Measurements from ENCODE around the gene NOTCH1. TPM values are rescaled to one million over a fixed set of nuclear protein-coding genes. Genes with fewer than 3 reads are reported as not detected.

The NOTCH1 gene
- total and polyA plus RNA-seq, 2 of the 8 experiments (the other 6 are each of a cell fraction or from before 2014, with no cell fraction given), result 6.9 to 55.6 TPM

DNA sequence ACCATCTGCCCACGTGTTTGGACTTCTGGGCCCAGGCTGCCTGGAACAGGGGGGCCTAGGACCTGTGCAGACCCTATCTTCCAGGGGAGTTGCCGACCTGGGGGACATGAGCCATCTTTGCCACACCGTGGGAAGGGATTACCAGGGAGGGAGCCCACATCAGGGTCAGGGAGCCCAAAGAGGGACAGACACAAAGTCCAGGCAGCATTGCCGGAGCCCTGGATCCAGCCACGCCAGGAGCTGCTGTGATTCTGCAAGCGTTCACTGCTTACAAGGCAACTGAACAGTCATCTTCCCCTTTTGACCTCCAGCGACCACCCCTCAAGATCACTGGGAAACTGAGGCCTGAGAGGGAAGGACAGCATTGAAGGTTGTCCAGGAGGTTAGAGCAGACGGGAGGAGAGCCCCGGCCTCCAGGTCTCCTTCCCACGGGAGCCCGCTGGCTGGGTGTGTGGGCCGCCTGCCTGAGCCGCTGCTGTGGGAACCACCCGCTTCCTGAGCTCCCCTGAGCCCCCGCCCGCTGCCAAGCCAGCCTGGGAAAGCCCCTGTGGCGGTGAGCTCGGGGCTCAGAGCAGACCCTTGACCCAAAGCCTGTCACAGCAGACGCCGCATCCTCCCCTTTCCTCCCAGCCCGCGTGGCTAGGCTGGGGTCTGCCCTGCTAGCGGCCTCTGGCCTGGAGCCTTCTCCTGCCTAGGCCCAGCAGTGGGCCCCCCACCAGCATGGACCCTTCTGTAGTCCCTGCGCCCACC lies 17.1 kb upstream of the NOTCH1 start:
- H3K9ac ChIP-seq (replicated peaks in 1 of 4; ENCODE audit: extremely low read depth in 1 of 4, low read depth in 3 of 4, low read length in 3 of 4), result no peak overlapping the region
- 86% methylated on average over 19 of the region's 24 CpGs; no CpG with 5 or more reads in 1 of the 2 experiments for WGBS, 2 experiments (ENCODE audit: extremely low coverage in 1 of 2, insufficient coverage in 1 of 2, insufficient read length in 1 of 2, insufficient replicate concordance in 2 of 2, low coverage in 1 of 2, low lambda C conversion rate in 2 of 2, missing lambda C conversion rate in 1 of 2)
- no peaks in the 10 kb centered on the region for H3K79me1 ChIP-seq (ENCODE audit: low read depth, low read length)
- CTCF ChIA-PET (ENCODE audit: partially characterized antibody), result interaction anchor here (0.7 to 4.0 kb wide), 12 partner anchors 10 to 103 kb away, joined by 3 to 15 read pairs (median 4); no protein-coding TSS in a partner anchor
- peak overlapping the region; percentile 71; the same call in 1 of the 2 replicates for H3K18ac ChIP-seq (ENCODE audit: extremely low read depth, low read length)
- H2BK120ac ChIP-seq (replicated peaks; ENCODE audit: low read depth, low read length), result no peak overlapping the region
- peak overlapping the region; percentile 88 for H4K91ac ChIP-seq (replicated peaks; ENCODE audit: insufficient read length, low read length)
- no peak overlapping the region for H2BK20ac ChIP-seq (ENCODE audit: low read length)
- H3K9me3 ChIP-seq (ENCODE audit: insufficient read depth in 2 of 2, low read depth in 1 of 2, low read length in 1 of 2), result peaks cover 17 to 18% of the 10 kb centered on the region in 2 experiments
- H3K23ac ChIP-seq (ENCODE audit: insufficient read length), result no peak overlapping the region
- H2BK15ac ChIP-seq (ENCODE audit: low read length), result peak overlapping the region; percentile 18; the same call in 1 of the 2 replicates
- peaks cover 0 to 4% (median 0%) of the 10 kb centered on the region in 4 experiments; a peak in 1 of 7 replicates for H3K27me3 ChIP-seq (replicated peaks in 1 of 4; ENCODE audit: control insufficient read depth in 3 of 4, extremely low read depth in 1 of 4, insufficient read depth in 3 of 4, low read length in 3 of 4)
- H3K27ac ChIP-seq (ENCODE audit: low read depth, low read length), result no peak overlapping the region
- no peak for FAIRE-seq
- POLR2A ChIA-PET (ENCODE audit: partially characterized antibody), result interaction anchor here (0.9 to 1.7 kb wide), 9 partner anchors 10 to 153 kb away, joined by 3 to 14 read pairs (median 4); no protein-coding TSS in a partner anchor
- peak overlapping the region; percentile 77; the same call in 1 of the 2 replicates for H2BK12ac ChIP-seq (ENCODE audit: low read depth, low read length)
- no peak overlapping the region for H3K4me2 ChIP-seq (ENCODE audit: insufficient read depth in 1 of 2, low read depth in 2 of 2, low read length in 2 of 2)
- DNase-seq (ENCODE audit: low read depth in 1 of 2, low spot score in 2 of 2), result no peak
- H3K56ac ChIP-seq (replicated peaks; ENCODE audit: insufficient read length, low read depth, low read length), result no peak overlapping the region
- no peaks in the 10 kb centered on the region; the same call in 1 of the 2 replicates for H3K23me2 ChIP-seq (ENCODE audit: low read depth, low read length)
- peaks cover 0 to 2% of the 10 kb centered on the region in 2 experiments for H4K20me1 ChIP-seq (replicated peaks in 1 of 2; ENCODE audit: control insufficient read depth in 1 of 2, insufficient read depth in 2 of 2, low read length in 2 of 2)
- H3K4me1 ChIP-seq (replicated peaks in 1 of 4; ENCODE audit: control insufficient read depth in 3 of 4, insufficient read depth in 4 of 4, low read length in 3 of 4), result peaks cover 0 to 30% (median 18%) of the 10 kb centered on the region in 4 experiments; a peak in 6 of 7 replicates
- H4K5ac ChIP-seq (ENCODE audit: insufficient read length, low read depth, low read length), result no peak overlapping the region
- no peak overlapping the region for H2AFZ ChIP-seq (ENCODE audit: low read length)
- H2BK5ac ChIP-seq (ENCODE audit: low read depth, low read length), result peak overlapping the region; percentile 48
- H3K36me3 ChIP-seq (ENCODE audit: control insufficient read depth in 2 of 4, insufficient read depth in 4 of 4, low read length in 3 of 4), result no peaks in the 10 kb centered on the region
- no peak overlapping the region for H4K8ac ChIP-seq (ENCODE audit: extremely low read depth, insufficient read depth, low read length)
- H3K4me3 ChIP-seq (ENCODE audit: extremely low read depth in 1 of 4, insufficient read depth in 2 of 4, low read depth in 3 of 4, low read length in 4 of 4), result no peak overlapping the region
- no peak overlapping the region for H3K14ac ChIP-seq (ENCODE audit: insufficient read length)
- peak overlapping the region; percentile 94 for H3K4ac ChIP-seq (replicated peaks; ENCODE audit: insufficient read length, low read depth, low read length)
- no peak overlapping the region for H2AK5ac ChIP-seq (ENCODE audit: low read depth, low read length)
- H3K79me2 ChIP-seq (ENCODE audit: control insufficient read depth in 1 of 2, insufficient read depth in 2 of 2, low read length in 2 of 2), result no peaks in the 10 kb centered on the region
- no peak for TF ChIP-seq KDM1A (IDR thresholded peaks at IDR 0.05; ENCODE audit: borderline replicate concordance, low read length)
- no peak for TF ChIP-seq RFX5 (IDR thresholded peaks at IDR 0.05; ENCODE audit: borderline replicate concordance, low read depth, low read length)
- no peak for TF ChIP-seq SP1 (IDR thresholded peaks at IDR 0.05; ENCODE audit: low read depth, low read length)
- TF ChIP-seq CEBPB (IDR thresholded peaks at IDR 0.05; ENCODE audit: low read depth, low read length), result no peak
- no peak for TF ChIP-seq MAFK (IDR thresholded peaks at IDR 0.05; ENCODE audit: low read depth, low read length)
- no peak for TF ChIP-seq SP2 (IDR thresholded peaks at IDR 0.05; ENCODE audit: low read length)
- TF ChIP-seq POU5F1 (IDR thresholded peaks at IDR 0.05; ENCODE audit: low read depth, low read length), result no peak
- no peak for TF ChIP-seq HDAC2 (IDR thresholded peaks at IDR 0.05; ENCODE audit: borderline replicate concordance in 1 of 2, low read depth in 2 of 2, low read length in 2 of 2)
- no peak for TF ChIP-seq SIRT6 (IDR thresholded peaks at IDR 0.05; ENCODE audit: low read length)
